Kidney (tissue), 14 donors: ENCODE results near the gene TDRD6. TPM values are rescaled to one million over a fixed set of nuclear protein-coding genes. Genes with fewer than 3 reads are reported as not detected.
A peak's percentile ranks its signal among the peaks of the same experiment; 100 is the strongest.

Experiments used
- DNase-seq, 5 donors: peaks; one replicate each; pipeline ENCODE4 v3.0.0-alpha.2; 2013 to 2020
- FAIRE-seq: peaks from 2 replicates; lab custom pipeline; 2012; peaks lifted over from hg19 to GRCh38; lab: Jason Lieb, UNC
- H3K27ac ChIP-seq, 2 donors: one replicate each; pipeline ENCODE4 v1.7.0; 2013; ENCODE audit warnings: low read depth in 2 of 2, low read length in 2 of 2, inconsistent platforms in 1 of 2
- H3K27me3 ChIP-seq: one replicate; pipeline ENCODE4 v1.7.1; 2013; ENCODE audit warnings: low read length, inconsistent platforms; ENCODE audit not compliant: control insufficient read depth, insufficient read depth
- H3K36me3 ChIP-seq, 3 donors: one replicate each; pipeline versions ENCODE4 v1.7.0 to v1.7.1; 2013; ENCODE audit warnings: low read length in 3 of 3, control low read depth in 1 of 3, inconsistent platforms in 1 of 3; ENCODE audit not compliant: insufficient read depth in 3 of 3, control insufficient read depth in 2 of 3
- H3K4me1 ChIP-seq, 3 donors: one replicate each; pipeline versions ENCODE4 v1.7.0 to v1.7.1; 2013; ENCODE audit warnings: low read length in 3 of 3, inconsistent platforms in 1 of 3, low read depth in 1 of 3; ENCODE audit not compliant: control insufficient read depth in 2 of 3, insufficient read depth in 2 of 3
- H3K4me3 ChIP-seq, 3 donors: one replicate each; pipeline versions ENCODE4 v1.7.0 to v1.8.1; 2013; ENCODE audit warnings: low read length in 3 of 3, control low read depth in 1 of 3, inconsistent platforms in 1 of 3
- H3K9ac ChIP-seq, 3 donors: one replicate each; pipeline versions ENCODE4 v1.7.0 to v1.7.1; 2013; ENCODE audit warnings: low read length in 3 of 3, control low read depth in 1 of 3, inconsistent platforms in 1 of 3
- H3K9me3 ChIP-seq, 3 donors: one replicate each; pipeline versions ENCODE4 v1.7.0 to v1.7.1; 2013; ENCODE audit warnings: low read length in 3 of 3, control low read depth in 1 of 3, inconsistent platforms in 1 of 3; ENCODE audit not compliant: control insufficient read depth in 2 of 3, insufficient read depth in 1 of 3
- CTCF ChIP-seq: IDR thresholded peaks from 3 replicates; pipeline ENCODE4 v1.5.1; 2012; ENCODE audit warnings: mild to moderate bottlenecking, moderate library complexity, borderline replicate concordance; ENCODE audit not compliant: insufficient read depth; ENCODE audit errors: extremely low read depth
- intact Hi-C: fragments of 100-400 bp; cut with DNase I; formaldehyde crosslinking; loops from one replicate; pipeline ENCODE4 v1.11.1; 2022
- polyA plus RNA-seq: library from polyadenylated mRNA; stranded (reverse); fragments of 350-450 nt; fragmentation: Illumina TruSeq; extraction: RNeasy Lipid Tissue Mini Kit (QIAGEN cat#74804); gene quantifications from one replicate; pipeline ENCODE4 v1.2.3, GENCODE V29; 2014; ENCODE audit warnings: low read depth, low replicate concordance; ENCODE audit not compliant: insufficient read depth
- total RNA-seq: library from RNA; stranded (reverse); fragmentation: NEBNext Ultra II Directional; extraction: Animal tissue kit (Norgen Biotek cat#: 25700); gene quantifications from one replicate; pipeline ENCODE4 v1.2.1, GENCODE V29; 2021
- donor health status: control.
- donor health status: control.
- donor health status: control.
- donor health status: control.
- donor health status: control.
- donor health status: DM: yes; HTN: yes; CAD: no.
- donor health status: Normal renal cell carcinoma (clear cell type).

The TDRD6 gene
- total and polyA plus RNA-seq, 2 donors from 2014 or later = 0.47 to 0.84 TPM

GRCh38 chr6:46733341-46733801 lies 45.7 kb downstream of the TDRD6 start:
- Histone ChIP-seq H3K9ac (no peak overlapping the region), H3K4me3 (no peak overlapping the region), H3K4me1 (no peaks in the 10 kb centered on the region), H3K36me3 (no peaks in the 10 kb centered on the region), H3K27ac (no peak overlapping the region), H3K9me3 (no peaks in the 10 kb centered on the region), H3K27me3 (peaks cover 9% of the 10 kb centered on the region)
- intact Hi-C loops = no loop called here
- DNase-seq = no peak
- TF ChIP-seq CTCF = no peak
- FAIRE-seq = no peak

- peaks cover 9% of the 10 kb centered on the region for H3K27me3 ChIP-seq
- peak within 1 kb of the TSS; percentile 67 to 74 (median 72) for H3K4me3 ChIP-seq
- no peaks in the 10 kb centered on the region for H3K9me3 ChIP-seq
- H3K27ac ChIP-seq = no peak within 1 kb of the TSS
- intact Hi-C loops = no loop called here
- DNase-seq (peak; percentile 66 to 82 (median 72)), FAIRE-seq (no peak)
- TF ChIP-seq CTCF = no peak
- peak within 1 kb of the TSS in 1 of 3 donors; percentile 44 for H3K9ac ChIP-seq
- no peaks in the 10 kb centered on the region for H3K4me1 ChIP-seq
- H3K36me3 ChIP-seq = no peaks in the 10 kb centered on the region
Measured at GRCh38 chr6:46734867-46735719, 47.4 kb downstream of the TDRD6 start, which contains the start of gene PLA2G7. Gene PLA2G7, minus strand, starts transcription at chr6:46735375. Its CDS starts 12,484 bp downstream, at chr6:46722891.

- Histone ChIP-seq H3K27ac (no peak overlapping the region), H3K36me3 (no peaks in the 10 kb centered on the region), H3K4me3 (peak overlapping the region; percentile 39 to 67 (median 46)), H3K27me3 (peaks cover 9% of the 10 kb centered on the region), H3K9ac (no peak overlapping the region), H3K4me1 (no peaks in the 10 kb centered on the region), H3K9me3 (no peaks in the 10 kb centered on the region)
- no peak for TF ChIP-seq CTCF
- DNase-seq (no peak), FAIRE-seq (no peak)
- intact Hi-C loops = no loop called here
Measured at GRCh38 chr6:46735720-46736031, 48.0 kb downstream of the TDRD6 start.
